Testis (tissue), 3 donors: Measurements from ENCODE around the gene NFIA. TPM values are rescaled to one million over a fixed set of nuclear protein-coding genes. Genes with fewer than 3 reads are reported as not detected.

Experiments used
- DNase-seq: peaks from one replicate; pipeline ENCODE4 v3.0.0-alpha.2; 2019
- H3K27ac ChIP-seq, 2 donors: fragments of 200-600 bp; sonication (generic); one replicate each; pipeline ENCODE4 v1.5.1; 2019
- H3K27me3 ChIP-seq: fragments of 200-600 bp; sonication (generic); one replicate; pipeline ENCODE4 v1.5.1; 2019
- H3K36me3 ChIP-seq: fragments of 200-600 bp; sonication (generic); one replicate; pipeline ENCODE4 v1.5.1; 2017; ENCODE audit warnings: low read depth; ENCODE audit errors: missing control alignments
- H3K4me1 ChIP-seq: fragments of 200-600 bp; sonication (generic); one replicate; pipeline ENCODE4 v1.5.1; 2019
- H3K4me3 ChIP-seq, 2 donors: fragments of 200-600 bp; sonication (generic); one replicate each; pipeline ENCODE4 v1.5.1; 2017 to 2019
- H3K9me3 ChIP-seq: fragments of 200-600 bp; sonication (generic); one replicate; pipeline ENCODE4 v1.5.1; 2017
- POLR2A ChIP-seq: fragments of 450-650 bp; IDR thresholded peaks from one replicate; pipeline ENCODE4 v1.6.1; 2017; ENCODE audit warnings: antibody characterized with exemption, mild to moderate bottlenecking, moderate library complexity
- WGBS, 2 donors: methylation state at CpG; one replicate each; pipeline ENCODE4 v1.1.5; 2018; 5-methylcytosine and 5-hydroxymethylcytosine counted together
- intact Hi-C: fragments of 100-400 bp; cut with DNase I; formaldehyde crosslinking; loops from one replicate; pipeline ENCODE4 v1.15.1; 2023; ENCODE audit warnings: low total_unique reads
- polyA plus RNA-seq: library from polyadenylated mRNA; stranded (reverse); fragments of 350-450 nt; fragmentation: Illumina TruSeq; extraction: RNeasy Lipid Tissue Mini Kit (QIAGEN cat#74804); gene quantifications from one replicate; pipeline ENCODE4 v1.2.3, GENCODE V29; 2014; ENCODE audit warnings: low read depth, low replicate concordance; ENCODE audit not compliant: insufficient read depth
- total RNA-seq, 2 donors: library from RNA; depleted of rRNA; stranded (reverse); fragments of >200 nt; gene quantifications; one replicate each; pipeline ENCODE4 v1.2.3, GENCODE V29; 2016
- TF ChIP-seq, protein P1 (sequence below), 3 experiments: fragments of 450-650 bp in 2 of 3; fragments of 200-600 bp in 1 of 3; sonication (generic) in 1 of 3; IDR thresholded peaks; one replicate each; pipeline ENCODE4 v1.5.1; 2016 to 2019; ENCODE audit warnings: antibody characterized with exemption in 3 of 3, mild to moderate bottlenecking in 2 of 3, moderate library complexity in 1 of 3

The NFIA gene
- total and polyA plus RNA-seq, 3 donors from 2014 or later: 11.6 to 78.9 (median 53.5) TPM

GRCh38 chr1:61182480-61182879, 100.1 kb downstream of the NFIA start:
- WGBS, 2 donors: 53 to 57% methylated on average over 3 of the region's 3 CpGs
- intact Hi-C loops: no loop called here

GRCh38 chr1:61183471-61184039, 101.2 kb downstream of the NFIA start:
- intact Hi-C loops: no loop called here
- TF ChIP-seq POLR2A: no peak
- TF ChIP-seq, protein P1, sequence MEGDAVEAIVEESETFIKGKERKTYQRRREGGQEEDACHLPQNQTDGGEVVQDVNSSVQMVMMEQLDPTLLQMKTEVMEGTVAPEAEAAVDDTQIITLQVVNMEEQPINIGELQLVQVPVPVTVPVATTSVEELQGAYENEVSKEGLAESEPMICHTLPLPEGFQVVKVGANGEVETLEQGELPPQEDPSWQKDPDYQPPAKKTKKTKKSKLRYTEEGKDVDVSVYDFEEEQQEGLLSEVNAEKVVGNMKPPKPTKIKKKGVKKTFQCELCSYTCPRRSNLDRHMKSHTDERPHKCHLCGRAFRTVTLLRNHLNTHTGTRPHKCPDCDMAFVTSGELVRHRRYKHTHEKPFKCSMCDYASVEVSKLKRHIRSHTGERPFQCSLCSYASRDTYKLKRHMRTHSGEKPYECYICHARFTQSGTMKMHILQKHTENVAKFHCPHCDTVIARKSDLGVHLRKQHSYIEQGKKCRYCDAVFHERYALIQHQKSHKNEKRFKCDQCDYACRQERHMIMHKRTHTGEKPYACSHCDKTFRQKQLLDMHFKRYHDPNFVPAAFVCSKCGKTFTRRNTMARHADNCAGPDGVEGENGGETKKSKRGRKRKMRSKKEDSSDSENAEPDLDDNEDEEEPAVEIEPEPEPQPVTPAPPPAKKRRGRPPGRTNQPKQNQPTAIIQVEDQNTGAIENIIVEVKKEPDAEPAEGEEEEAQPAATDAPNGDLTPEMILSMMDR (IDR thresholded peaks at IDR 0.05): no peak
- peak overlapping the region; percentile 41 to 81 for H3K27ac ChIP-seq
- H3K4me3 ChIP-seq: peak overlapping the region; percentile 26 to 47
- H3K27me3 ChIP-seq: no peaks in the 10 kb centered on the region
- H3K4me1 ChIP-seq: peaks cover 42% of the 10 kb centered on the region
- no peaks in the 10 kb centered on the region for H3K9me3 ChIP-seq
- H3K36me3 ChIP-seq: no peaks in the 10 kb centered on the region
- 21 to 28% methylated on average over 9 of the region's 9 CpGs for WGBS, 2 donors
- DNase-seq: peak; percentile 52

More at GRCh38 chr1:61182480-61182879, 100.1 kb downstream of the NFIA start:
- no peaks in the 10 kb centered on the region for H3K36me3 ChIP-seq
- H3K4me1 ChIP-seq: peaks cover 33% of the 10 kb centered on the region
- no peak overlapping the region for H3K4me3 ChIP-seq
- H3K9me3 ChIP-seq: no peaks in the 10 kb centered on the region
- peak overlapping the region in 1 of 2 donors; percentile 81 for H3K27ac ChIP-seq
- no peak for DNase-seq
- TF ChIP-seq, protein P1 (IDR thresholded peaks at IDR 0.05): no peak
- TF ChIP-seq POLR2A: no peak
- H3K27me3 ChIP-seq: no peaks in the 10 kb centered on the region

DNA sequence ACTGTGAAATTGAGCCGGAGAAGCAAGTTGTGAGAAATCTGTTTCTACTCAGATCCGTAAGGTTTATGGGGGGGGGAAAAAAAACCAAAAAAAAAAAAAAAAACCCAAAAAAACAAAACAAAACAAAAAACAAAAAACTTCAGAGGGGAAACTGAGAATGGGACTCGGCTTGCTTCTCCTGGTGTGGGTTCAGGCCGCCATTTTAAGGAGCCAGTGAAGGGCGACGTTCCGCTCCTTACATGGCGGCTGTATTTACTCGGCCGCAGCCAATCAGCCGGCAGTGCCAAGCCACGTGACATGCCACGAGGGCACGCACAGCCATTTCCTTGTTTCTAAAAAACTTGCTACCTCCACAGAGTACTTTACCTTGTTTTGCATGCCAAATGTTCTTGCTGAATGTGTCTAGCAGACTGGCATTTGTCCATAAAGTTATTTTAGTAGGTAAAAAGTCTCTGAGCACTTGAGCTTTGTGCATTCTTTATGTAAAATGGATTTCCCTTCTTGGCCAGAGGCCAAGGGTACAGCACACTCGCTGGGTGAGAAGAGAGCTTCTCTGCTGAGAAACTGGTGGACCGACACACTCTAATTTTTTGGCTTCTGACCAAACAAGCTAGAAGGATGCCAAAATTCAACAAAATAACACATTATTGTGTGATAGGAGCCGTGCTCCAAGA, 101.8 kb downstream of the NFIA start:
- WGBS, 2 donors: 2 to 10% methylated on average over 17 of the region's 17 CpGs
- H3K4me1 ChIP-seq: peaks cover 39% of the 10 kb centered on the region
- intact Hi-C loops: no loop called here
- no peak for TF ChIP-seq POLR2A
- TF ChIP-seq, protein P1 (IDR thresholded peaks at IDR 0.05): no peak
- no peaks in the 10 kb centered on the region for H3K27me3 ChIP-seq
- H3K36me3 ChIP-seq: no peaks in the 10 kb centered on the region
- no peaks in the 10 kb centered on the region for H3K9me3 ChIP-seq
- H3K27ac ChIP-seq: peak overlapping the region; percentile 41 to 81
- DNase-seq: peak; percentile 97
- peak overlapping the region; percentile 26 to 47 for H3K4me3 ChIP-seq

- Histone ChIP-seq H3K36me3 (no peaks in the 10 kb centered on the region), H3K4me3 (peak overlapping the region; percentile 26 to 47), H3K9me3 (no peaks in the 10 kb centered on the region), H3K27me3 (no peaks in the 10 kb centered on the region), H3K4me1 (peaks cover 36% of the 10 kb centered on the region), H3K27ac (peak overlapping the region; percentile 41 to 81)
- no peak for TF ChIP-seq POLR2A
- intact Hi-C loops: no loop called here
- no peak for DNase-seq
- WGBS, 2 donors: 1 to 2% methylated on average over 3 of the region's 3 CpGs
These were observed 102.3 kb downstream of the NFIA start for GRCh38 chr1:61184714-61185106.

DNA sequence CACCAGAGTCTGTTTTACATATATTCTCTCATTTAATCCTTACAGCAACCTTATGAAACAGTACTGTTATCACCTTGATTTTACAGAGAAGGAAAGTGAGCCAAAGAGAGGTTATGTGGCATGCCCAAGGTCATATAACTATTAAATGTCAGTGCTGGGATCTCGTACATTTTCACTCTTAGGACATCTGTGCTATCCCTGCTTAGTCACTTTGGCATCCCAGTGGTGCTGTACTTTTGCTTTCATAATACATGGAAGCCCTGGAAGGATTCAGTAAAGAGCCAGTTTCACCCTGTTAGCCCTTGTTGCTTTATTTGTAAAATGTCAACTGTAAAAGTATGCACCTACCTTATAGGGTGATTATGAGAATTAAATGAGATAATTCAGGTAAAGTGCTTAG, 104.4 kb downstream of the NFIA start:
- no peak for TF ChIP-seq POLR2A
- TF ChIP-seq, protein P1 (IDR thresholded peaks at IDR 0.05): no peak
- peaks cover 42% of the 10 kb centered on the region for H3K4me1 ChIP-seq
- 27 to 30% methylated on average over 1 of the region's 1 CpG for WGBS, 2 donors
- no peaks in the 10 kb centered on the region for H3K36me3 ChIP-seq
- H3K27me3 ChIP-seq: no peaks in the 10 kb centered on the region
- no peak overlapping the region for H3K4me3 ChIP-seq
- intact Hi-C loops: no loop called here
- H3K9me3 ChIP-seq: no peaks in the 10 kb centered on the region
- no peak for DNase-seq
- H3K27ac ChIP-seq: peak overlapping the region in 1 of 2 donors; percentile 81
